HG02623 (cell line): ENCODE results near the gene CASP10.
A peak's percentile ranks its signal among the peaks of the same experiment; 100 is the strongest.
"Not testable (repeated sequence)": the region's sequence is repeated elsewhere in the genome, so short reads cannot be mapped to it uniquely, and the experiment has no call there.

Source experiments
- ATAC-seq: cut with Tn5 transposase; IDR thresholded peaks from one replicate; pipeline ENCODE4 v1.9.1; 2021; ENCODE audit warnings: moderate library complexity; ENCODE audit not compliant: unreplicated experiment

Gene CASP10

GRCh38 chr2:201182650-201183364 is at the start of gene CASP10:
CASP10 (plus strand) TSS chr2:201183141; CDS start chr2:201185778, 2,637 bp downstream.
- ATAC-seq = peak; percentile 80

DNA sequence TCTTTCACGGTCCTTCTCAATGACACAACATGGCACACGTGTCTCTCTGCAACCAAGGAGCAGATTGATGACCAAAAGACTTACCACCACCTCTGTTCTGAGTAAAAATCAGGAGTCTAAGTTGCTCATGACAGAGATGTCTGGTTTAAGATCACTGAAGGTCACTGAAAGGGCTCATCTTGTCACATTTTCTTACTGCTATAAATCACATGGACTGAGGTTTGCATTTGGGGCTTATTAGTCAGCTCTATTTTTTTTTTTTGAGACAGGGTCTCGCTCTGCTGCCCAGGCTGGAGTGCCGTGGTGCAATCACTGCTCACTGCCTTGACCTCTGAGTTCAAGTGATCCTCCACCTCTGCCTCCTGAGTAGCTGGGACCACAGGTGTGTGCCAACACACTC is 47.6 kb upstream of the CASP10 start:
- no peak for ATAC-seq

DNA sequence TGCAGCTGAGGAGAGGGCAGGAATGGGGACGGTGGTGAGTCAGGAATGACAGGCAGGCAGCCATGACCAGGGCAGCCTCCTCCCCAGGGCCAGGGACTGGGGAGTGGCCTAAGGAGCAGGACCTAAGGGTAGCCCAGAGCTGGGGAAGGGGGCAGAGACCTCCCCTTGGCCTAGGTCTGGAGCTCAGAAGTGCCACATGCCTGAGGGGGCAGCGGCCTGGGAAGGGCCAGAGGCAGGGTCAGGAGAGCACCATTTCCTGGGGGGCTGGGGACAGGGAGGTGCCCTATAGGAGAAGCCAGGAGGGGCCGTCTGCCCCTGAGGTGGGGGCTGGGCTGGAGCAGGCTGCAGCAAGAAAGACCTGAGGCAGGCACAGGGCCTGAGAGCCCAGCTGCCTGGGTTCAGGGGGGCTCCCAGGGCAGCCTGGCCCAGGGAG is 46.0 kb upstream of the CASP10 start:
- ATAC-seq = no peak

- no peak for ATAC-seq
Observed at GRCh38 chr2:201137505-201138400, 45.2 kb upstream of the CASP10 start.

DNA sequence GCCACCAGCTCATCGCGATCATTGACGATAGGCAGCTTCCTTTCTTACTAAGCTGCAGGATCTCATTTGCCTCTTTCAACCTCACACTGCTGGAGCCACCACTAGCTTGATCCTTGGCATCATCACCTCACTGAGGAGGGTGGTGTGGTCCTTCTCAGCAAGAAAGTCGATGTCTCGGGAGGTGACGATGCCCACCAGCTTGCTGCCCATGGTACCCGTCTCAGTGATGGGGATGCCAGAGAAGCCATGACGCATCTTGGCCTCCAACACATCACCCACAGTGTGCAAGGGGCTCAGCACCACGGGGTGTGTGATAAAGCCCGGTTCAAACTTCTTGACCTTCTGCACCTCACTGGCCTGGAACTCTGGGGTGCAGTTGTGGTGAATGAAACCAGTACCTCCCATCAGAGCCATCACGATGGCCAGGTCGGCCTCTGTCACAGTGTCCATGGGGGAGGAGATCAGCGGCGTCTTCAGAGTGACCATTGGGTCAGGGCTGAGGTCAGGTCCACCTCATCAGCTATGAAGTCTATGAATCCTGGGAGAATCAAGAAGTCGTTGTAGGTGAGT is 44.5 kb upstream of the CASP10 start:
- ATAC-seq = no peak

DNA sequence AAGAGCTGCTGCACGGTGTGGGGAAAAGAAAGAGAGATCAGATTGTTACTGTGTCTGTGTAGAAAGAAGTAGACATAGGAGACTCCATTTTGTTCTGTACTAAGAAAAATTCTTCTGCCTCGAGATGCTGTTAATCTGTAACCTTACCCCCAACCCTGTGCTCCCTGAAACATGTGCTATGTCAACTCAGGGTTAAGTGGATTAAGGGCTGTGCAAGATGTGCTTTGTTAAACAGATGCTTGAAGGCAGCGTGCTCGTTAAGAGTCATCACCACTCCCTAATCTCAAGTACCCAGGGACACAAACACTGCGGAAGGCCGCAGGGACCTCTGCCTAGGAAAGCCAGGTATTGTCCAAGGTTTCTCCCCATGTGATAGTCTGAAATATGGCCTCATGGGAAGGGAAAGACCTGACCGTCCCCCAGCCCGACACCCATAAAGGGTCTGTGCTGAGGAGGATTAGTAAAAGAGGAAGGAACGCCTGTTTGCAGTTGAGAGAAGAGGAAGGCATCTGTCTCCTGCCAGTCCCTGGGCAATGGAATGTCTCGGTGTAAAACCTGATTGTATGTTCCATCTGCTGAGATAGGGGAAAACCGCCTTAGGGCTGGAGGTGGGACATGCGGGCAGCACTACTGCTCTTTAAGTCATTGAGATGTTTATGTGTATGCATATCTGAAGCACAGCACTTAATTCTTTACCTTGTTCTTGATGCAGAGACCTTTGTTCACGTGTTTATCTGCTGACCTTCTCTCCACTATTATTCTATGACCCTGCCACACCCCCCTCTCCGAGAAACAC is 43.8 kb upstream of the CASP10 start:
- ATAC-seq = not testable (repeated sequence)

DNA sequence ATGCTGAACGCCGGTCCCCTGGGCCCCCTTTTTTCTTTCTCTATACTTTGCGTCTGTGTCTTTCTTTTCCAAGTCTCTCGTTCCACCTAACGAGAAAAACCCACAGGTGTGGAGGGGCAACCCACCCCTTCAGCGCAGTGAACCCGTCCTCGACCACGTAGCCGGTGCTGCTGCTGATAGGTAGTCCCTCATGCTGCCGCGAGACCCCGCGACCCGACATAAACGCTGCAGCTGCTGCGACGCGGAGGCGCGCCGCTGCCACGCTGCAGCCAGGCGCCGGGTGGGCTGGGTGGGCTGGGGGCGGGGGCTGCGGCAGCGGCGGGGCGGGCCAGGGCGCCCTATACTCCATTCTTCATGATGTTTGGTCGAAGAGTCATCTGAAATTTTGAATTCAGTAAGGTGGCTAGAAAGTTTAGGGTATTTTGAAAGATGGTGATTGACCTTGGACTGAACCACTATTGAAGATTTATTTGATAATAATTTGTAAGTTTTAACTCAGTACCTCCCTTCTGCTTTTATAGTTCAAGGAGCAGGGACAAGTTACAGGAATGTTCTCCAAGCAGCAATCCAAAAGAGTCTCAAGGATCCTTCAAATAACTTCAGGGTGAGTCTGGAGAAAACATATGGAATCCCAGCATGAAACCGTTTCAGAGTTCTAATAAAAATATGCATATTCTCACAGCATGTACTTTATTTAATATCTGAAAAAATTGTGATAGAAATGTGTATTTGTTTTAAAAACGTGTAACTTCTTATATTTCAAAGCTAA is 42.9 kb upstream of the CASP10 start:
- ATAC-seq = no peak

GRCh38 chr2:201144101-201145051 is 38.6 kb upstream of the CASP10 start:
- ATAC-seq = no peak

- no peak for ATAC-seq
Observed at GRCh38 chr2:201148434-201148990, 34.4 kb upstream of the CASP10 start.

DNA sequence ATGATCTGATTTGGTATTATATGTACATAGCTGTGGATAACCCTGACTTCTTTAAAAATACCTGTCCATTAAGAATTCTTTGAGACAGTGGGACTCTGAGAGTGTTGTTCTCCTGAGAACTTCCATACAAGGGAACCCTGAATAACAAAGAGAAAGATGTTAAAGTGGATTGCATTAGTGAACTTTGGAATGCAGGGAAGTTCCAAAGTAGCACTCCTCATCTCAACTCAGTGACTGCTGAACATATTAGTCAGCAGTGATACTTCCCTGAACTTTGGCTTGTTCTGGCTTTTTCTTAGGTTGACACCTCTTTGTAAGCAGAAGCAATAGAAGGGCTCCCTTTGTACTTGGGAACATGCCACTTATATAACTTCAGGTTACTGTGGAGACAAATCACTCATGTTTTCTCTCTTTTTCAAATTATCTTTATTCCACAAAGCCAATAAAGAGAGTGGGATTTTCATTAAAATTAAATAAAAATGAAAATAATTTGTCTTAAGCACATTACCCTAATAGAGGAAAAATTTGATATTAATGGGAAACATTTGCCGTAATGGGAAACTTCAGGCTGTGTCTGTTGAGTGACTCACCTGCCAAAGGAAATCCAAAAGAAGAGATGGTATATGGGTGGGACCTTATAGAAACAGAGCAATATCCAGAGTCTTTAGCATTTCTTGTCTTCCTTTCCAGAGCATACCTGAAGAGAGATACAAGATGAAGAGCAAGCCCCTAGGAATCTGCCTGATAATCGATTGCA is 33.7 kb upstream of the CASP10 start:
- ATAC-seq = no peak

DNA sequence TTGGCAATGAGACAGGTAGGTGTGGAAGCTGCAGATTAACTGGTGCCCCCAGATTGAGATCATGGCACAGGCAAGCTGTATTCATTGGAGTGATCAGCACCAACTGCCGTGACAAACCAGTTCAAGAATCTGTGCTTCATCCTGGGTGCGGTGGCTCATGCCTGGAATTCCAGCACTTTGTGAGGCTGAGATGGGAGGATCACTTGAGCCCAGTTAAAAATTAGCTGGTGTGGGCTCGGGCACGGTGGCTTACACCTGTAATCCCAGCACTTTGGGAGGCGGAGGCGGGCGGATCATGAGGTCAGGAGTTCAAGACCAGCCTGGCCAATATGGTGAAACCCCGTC is 33.1 kb upstream of the CASP10 start:
- ATAC-seq = not testable (repeated sequence)

DNA sequence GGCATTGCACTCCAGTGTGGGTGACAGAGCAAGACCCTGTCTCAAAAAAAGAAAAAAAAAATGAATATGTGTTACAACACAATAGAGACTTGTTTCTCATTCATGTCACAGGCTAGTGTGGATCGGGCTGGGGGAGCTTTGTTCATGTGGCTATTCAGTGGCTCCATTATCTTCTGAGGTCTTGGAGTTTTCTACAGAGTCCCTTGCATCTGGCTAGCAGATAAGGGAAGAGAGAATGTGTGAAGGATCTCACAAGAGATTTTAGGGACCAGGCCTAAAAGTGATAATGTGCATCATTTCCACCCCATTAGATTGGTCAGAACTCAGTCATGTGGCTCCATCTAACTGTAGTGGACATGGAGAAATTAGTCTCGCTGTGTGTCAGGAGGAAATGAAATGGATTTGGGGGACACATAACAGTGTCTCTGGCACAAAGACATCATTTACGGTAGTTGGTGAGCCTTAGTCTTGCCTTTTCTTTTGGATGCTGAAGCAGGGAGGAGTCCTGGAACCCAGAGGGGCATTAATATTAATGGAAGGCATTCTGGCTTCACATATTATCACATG is 32.4 kb upstream of the CASP10 start:
- no peak for ATAC-seq

- peak; percentile 67 for ATAC-seq
Observed at GRCh38 chr2:201151127-201151981, 31.6 kb upstream of the CASP10 start.

GRCh38 chr2:201152517-201152916 is 30.4 kb upstream of the CASP10 start:
- ATAC-seq = no peak

DNA sequence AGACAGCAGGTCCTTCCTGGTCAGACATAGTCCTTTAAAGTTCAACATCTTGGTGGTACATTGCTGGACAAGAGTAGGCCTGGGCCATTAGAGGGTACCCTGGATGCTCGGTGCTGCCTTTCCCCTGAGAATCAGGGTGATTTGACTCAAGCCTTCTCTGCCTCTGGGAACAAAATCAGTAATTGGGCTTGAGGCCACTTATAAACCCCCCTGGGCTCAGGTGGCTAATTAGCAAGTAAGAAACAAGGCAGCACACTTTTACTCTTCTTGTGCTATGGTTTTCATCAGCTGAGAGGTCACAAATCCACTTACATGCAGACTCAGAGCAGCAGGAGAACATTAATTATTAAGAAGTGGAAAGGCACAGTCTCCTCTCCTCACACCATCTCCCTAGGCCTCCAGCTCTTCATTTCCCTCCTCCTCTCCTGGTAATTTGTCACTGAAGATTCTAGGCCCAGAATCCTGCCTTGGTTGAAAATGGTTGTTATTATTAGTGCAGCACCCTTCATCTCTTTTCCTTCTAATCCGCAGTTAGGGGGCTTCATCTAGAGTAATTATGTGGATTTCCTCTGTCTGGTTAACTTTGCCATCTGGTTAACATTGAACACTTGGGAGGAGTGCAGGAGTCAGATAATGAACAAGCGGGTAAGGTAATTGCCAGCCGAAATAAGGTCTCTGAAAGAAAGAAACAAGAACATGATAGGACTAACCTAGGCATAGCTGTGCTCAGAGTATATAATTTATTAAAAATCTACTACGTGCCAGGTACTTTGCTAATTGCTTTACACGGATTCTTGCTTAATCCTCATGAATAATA is 29.7 kb upstream of the CASP10 start:
- no peak for ATAC-seq
